LNCaP clone FGC (cell line): ENCODE data around the gene NOX5.
A peak's percentile ranks its signal among the peaks of the same experiment; 100 is the strongest.

Experiments
- DNase-seq: peaks from one replicate; pipeline ENCODE4 v3.0.0-alpha.2; 2011; ENCODE audit warnings: low read depth
- H3K4me3 ChIP-seq: 2 replicates; pipeline ENCODE4 v1.5.1; 2011; ENCODE audit warnings: mild to moderate bottlenecking, low read depth, low read length, control low read depth
- CTCF ChIP-seq: IDR thresholded peaks from 2 replicates; pipeline ENCODE4 v1.5.1; 2012; ENCODE audit warnings: mild to moderate bottlenecking; ENCODE audit not compliant: control insufficient read depth, insufficient read depth; ENCODE audit errors: extremely low read depth

Gene NOX5

GRCh38 chr15:69031013-69032001 lies 16.8 kb downstream of the NOX5 start:
- DNase-seq = no peak
- TF ChIP-seq CTCF = peak; percentile 38
- H3K4me3 ChIP-seq = no peak overlapping the region

- DNase-seq = no peak
- H3K4me3 ChIP-seq = no peak overlapping the region
- TF ChIP-seq CTCF = no peak
These were observed 17.5 kb downstream of the NOX5 start for GRCh38 chr15:69032031-69032430.

GRCh38 chr15:69032703-69033373 lies 18.3 kb downstream of the NOX5 start:
- TF ChIP-seq CTCF = no peak
- no peak for DNase-seq

GRCh38 chr15:69034352-69034751 lies 19.9 kb downstream of the NOX5 start:
- DNase-seq = no peak

More at GRCh38 chr15:69032703-69033373, 18.3 kb downstream of the NOX5 start:
- H3K4me3 ChIP-seq = no peak overlapping the region

GRCh38 chr15:69035205-69035917 lies 20.9 kb downstream of the NOX5 start:
- TF ChIP-seq CTCF = 0 out of 2 replicates have a peak, but pooled peaks have one; percentile 11
- no peak overlapping the region for H3K4me3 ChIP-seq
- DNase-seq = peak; percentile 77

More at GRCh38 chr15:69034352-69034751, 19.9 kb downstream of the NOX5 start:
- no peak overlapping the region for H3K4me3 ChIP-seq
- TF ChIP-seq CTCF = no peak

GRCh38 chr15:69035918-69036258 lies 21.4 kb downstream of the NOX5 start:
- H3K4me3 ChIP-seq = no peak overlapping the region
- no peak for DNase-seq
- TF ChIP-seq CTCF = no peak
